HG03280 (cell line): Measurements from ENCODE around the gene KIAA1191.

Source experiments
- ATAC-seq: cut with Tn5 transposase; IDR thresholded peaks from one replicate; pipeline ENCODE4 v1.9.1; 2021; ENCODE audit warnings: mild to moderate bottlenecking, moderate library complexity; ENCODE audit not compliant: unreplicated experiment

The KIAA1191 gene

DNA sequence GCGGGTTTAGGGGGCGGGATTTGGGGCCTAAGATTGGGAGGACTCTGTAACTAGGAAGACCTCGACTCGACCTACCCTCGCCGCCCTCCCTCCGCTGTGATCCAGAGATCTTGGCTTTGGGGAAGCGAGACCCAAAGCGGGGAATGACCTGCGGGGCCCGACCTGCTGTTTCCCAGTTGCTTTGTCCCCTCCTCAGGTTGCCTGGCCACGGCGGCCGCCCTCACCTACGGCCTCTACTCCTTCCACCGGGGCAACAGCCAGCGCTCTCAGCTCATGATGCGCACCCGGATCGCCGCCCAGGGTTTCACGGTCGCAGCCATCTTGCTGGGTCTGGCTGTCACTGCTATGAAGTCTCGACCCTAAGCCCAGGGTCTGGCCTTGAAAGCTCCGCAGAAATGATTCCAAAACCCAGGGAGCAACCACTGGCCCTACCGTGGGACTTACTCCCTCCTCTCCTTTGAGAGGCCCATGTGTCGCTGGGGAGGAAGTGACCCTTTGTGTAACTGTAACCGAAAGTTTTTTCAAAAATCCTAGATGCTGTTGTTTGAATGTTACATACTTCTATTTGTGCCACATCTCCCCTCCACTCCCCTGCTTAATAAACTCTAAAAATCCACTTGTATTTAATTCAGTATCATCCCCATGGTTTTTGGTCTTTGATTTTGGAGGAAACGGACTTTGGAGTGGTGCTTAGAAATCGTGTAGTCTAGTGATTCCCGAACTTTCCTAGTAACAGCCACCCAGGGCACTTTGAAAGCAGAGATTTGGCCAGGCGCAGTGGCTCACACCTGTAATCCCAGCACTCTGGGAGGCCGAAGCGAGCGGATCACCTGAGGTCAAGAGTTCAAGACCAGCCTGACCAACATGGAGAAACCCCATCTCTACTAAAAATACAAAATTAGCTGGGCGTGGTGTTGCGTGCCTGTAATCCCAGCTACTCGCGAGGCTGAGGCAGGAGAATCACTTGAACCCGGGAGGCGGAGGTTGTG is 27.9 kb upstream of the KIAA1191 start:
- ATAC-seq = peak; percentile 33

- ATAC-seq = peak; percentile 90
Measured at GRCh38 chr5:176388444-176389134, 27.0 kb upstream of the KIAA1191 start, which contains the start of the genes HIGD2A and NOP16. HIGD2A (plus strand) TSS chr5:176388751; CDS start chr5:176388820, 69 bp downstream. NOP16 (minus strand) TSS chr5:176388598; CDS start chr5:176388539, 59 bp downstream.

DNA sequence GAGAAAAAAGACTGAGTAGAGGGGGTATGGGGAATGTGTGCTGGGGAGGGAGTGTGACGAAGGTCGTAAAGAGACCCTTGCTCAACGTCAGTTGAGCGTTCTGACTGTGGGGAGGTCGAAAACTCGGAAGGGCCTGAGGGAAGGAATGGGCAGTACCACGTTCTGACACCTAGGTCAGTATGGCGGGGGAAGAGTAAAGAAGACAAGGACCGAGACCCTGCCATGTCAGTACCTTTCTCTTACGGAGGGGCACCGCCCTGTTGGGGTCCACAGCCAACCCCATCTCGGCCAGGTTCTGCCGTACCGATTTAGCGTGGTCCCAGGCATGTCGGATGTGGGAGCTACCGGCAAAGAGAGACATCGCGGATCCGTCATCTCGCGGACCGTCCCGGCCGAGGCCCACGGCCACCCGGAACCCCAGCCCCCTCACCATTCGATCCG is 26.5 kb upstream of the KIAA1191 start:
- peak; percentile 0 for ATAC-seq

- no peak for ATAC-seq
Measured at GRCh38 chr5:176387384-176387925, 25.9 kb upstream of the KIAA1191 start.

- ATAC-seq = no peak
Measured at GRCh38 chr5:176386491-176386890, 24.9 kb upstream of the KIAA1191 start.

DNA sequence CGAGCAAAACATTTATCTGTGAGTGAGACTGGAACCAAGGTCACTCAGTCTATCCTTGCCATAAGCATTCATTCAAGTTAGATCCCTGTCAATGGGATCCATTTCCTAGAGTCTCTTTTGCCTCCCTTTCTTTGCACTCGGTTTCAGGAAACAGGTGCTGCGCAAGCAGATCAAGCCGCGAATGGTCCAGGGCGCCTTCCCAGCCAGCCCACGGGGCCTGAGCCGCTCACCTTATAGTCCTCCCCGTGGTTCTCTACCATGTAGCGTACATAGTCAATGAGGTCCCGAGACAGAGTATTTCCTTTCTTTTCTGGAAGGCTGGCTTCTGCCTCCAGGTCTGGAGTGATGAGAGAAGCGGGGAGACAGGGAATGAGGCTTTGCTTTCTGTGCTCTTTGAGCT is 23.4 kb upstream of the KIAA1191 start:
- ATAC-seq = no peak

- ATAC-seq = no peak
Measured at GRCh38 chr5:176384366-176384930, 22.9 kb upstream of the KIAA1191 start.

DNA sequence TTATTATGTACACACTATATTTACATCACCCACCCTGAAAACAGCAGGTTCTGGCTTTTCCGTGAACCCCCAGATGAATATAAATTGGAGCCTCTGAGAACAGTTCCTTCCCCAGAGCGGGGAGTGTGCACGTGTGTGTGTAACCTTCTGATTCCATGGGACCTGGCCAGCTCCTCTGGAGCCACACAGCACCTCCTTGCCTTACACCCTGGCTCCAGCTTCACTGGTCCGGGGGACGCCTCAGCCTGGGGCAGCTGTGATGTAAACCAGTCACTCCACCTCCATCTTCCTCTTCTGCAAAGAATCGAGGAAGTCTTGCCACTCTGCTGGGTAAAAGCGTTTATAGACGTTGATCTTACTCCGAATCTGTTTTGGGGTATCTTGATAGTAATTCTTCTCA is 22.4 kb upstream of the KIAA1191 start:
- ATAC-seq = no peak

- ATAC-seq = no peak
Measured at GRCh38 chr5:176383248-176383905, 21.8 kb upstream of the KIAA1191 start.

GRCh38 chr5:176382721-176383120 is 21.2 kb upstream of the KIAA1191 start:
- ATAC-seq = no peak

GRCh38 chr5:176381979-176382378 is 20.4 kb upstream of the KIAA1191 start:
- no peak for ATAC-seq

DNA sequence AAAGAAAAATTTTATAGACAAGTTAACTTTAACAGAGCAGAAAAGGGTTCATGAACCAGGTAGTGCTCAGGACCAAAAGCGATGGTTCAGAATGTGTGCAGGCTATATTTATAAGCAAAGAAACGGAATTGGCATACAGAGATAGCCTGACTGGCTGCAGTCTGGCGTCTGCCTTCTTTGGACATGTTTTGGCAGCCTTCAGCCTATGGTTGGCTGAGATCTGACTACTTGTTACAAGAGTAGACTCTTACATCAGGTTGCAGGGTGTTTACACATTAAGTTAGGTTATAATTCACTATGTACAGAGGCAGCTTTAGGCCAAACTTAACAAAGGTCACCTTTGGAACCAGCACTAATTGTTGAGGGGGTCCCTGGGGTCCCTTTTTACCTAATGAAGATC is 19.9 kb upstream of the KIAA1191 start:
- no peak for ATAC-seq

DNA sequence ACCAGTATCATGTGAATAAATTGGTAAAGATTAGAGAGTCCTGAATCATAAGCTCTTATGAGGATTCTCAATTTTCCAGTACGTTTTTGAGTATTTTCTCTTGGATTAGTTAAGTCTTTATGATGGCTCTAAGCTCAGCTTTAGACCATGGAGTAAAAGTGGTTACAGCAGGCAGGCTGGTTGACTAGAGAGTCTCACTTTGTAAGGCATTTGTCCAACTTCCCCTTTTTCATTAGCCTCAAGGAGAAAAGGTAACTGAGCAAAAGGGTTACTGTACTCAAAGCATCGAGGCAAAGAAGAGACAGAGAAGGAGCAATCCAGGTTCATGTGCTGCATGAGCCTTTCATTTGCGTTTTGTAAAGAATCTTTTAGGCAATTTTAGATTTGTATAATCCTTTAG is 18.3 kb upstream of the KIAA1191 start:
- ATAC-seq = peak; percentile 52

GRCh38 chr5:176373100-176373818 is 11.7 kb upstream of the KIAA1191 start:
- no peak for ATAC-seq

DNA sequence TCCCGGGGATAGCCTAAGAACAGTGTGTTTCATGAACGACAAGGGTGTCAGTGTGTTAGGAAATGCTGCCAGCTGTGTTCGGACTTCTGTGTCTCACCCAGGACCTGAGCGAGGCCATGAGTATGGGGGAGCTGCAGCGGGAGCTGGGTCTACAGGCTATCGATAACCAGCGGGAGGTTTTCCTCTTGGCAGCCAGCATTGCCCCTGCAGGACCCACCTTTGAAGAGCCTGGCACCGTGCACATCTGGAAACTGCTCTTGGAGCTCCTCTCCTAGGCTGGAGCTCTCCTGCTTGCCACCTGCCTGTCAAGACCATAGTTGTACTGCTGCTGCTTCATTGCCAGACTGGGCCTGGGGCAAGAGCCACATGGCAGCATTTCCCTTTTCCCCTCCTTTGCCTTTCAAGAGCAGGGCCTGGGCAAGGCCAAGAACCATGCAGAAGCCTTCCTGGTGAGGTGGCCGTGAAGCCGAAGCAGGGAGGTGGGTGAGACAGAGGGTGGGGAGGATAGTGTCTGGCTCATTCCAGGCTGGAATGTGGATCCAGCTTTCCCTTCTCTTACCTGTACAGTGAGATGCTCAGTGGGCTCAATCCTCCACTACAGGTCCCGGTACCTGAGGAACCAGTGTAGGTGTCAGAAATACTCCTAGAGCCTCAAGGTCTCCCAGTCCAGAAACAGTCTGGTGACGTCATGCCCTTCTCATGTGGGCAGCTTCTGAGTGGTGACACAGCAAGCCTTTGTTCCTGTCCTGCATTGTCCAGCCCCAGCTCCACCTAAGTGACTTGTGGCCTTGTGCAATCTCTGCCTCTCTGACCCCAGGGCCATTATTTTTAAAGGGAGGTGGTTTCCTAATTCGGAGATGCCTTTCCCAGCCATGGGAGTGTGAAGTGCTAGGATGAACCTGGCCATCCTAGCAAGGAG is 10.3 kb upstream of the KIAA1191 start:
- no peak for ATAC-seq

DNA sequence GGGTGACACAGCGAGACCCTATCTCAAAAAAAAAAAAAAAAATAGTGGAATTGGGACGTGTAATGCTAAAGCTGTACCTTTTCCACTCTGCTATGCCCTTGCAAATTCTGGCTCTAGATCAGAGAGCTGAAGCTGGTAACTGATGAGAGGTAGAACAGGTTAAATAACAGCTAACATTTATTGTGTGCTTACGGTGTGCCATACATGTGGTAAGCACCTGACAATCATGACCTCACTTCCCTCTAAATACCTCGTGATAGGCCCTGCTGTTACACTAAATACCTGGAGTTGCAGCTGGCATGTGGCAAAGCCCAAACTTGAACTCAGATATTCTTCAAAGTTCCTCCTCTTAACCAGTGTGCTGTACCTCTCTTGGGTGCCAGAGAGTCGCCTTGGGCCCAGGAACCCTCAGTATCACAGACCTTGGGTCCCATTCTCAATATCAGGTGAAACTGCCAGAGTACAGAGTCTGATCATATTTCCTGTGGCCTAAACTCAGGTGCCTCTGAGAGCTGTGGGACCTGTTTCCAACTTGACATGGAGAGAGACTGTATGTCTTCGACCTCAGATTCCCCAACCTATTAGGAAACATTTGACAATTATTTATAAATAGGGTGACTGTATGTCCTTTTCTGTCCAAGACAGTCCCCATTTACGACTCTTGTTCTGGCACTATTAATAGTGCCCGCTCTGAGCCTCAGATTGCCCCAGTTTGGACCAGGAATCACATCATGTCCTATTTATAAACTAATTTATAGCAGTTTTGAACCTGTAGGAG is 8.6 kb upstream of the KIAA1191 start:
- ATAC-seq = no peak

DNA sequence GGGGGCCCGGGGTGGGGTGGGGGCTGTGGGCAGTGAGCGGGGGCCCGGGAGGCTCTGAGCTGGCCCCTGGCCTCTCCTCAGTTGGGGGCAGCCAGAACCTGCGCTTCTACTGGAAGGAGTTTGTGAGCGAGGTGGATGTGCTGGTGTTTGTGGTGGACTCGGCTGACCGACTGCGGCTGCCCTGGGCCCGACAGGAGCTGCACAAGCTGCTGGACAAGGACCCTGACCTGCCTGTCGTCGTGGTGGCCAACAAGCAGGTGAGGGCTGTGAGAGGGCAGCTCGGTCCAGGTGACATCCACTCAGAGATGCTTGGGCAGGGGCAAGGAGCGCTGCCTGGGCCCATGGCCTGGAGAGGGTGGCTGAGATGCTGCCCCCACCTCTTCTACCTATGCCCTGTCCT is 7.2 kb upstream of the KIAA1191 start:
- no peak for ATAC-seq

GRCh38 chr5:176366232-176366894 is 4.8 kb upstream of the KIAA1191 start:
- ATAC-seq = no peak
